Loucy (cell line): ENCODE results near the gene PLN.

Experiments
- EZH2phosphoT487 ChIP-seq: fragments of 200-600 bp; IDR thresholded peaks from 2 replicates; pipeline ENCODE4 v1.6.1; 2018; ENCODE audit warnings: antibody characterized with exemption, mild to moderate bottlenecking, moderate library complexity, borderline replicate concordance
- TF ChIP-seq, protein P1 (sequence below): fragments of 200-600 bp; sonication (generic); conservative IDR thresholded peaks from 2 replicates; pipeline ENCODE4 v1.5.1; 2014; ENCODE audit warnings: mild to moderate bottlenecking, antibody characterized with exemption, low read length

DNA sequence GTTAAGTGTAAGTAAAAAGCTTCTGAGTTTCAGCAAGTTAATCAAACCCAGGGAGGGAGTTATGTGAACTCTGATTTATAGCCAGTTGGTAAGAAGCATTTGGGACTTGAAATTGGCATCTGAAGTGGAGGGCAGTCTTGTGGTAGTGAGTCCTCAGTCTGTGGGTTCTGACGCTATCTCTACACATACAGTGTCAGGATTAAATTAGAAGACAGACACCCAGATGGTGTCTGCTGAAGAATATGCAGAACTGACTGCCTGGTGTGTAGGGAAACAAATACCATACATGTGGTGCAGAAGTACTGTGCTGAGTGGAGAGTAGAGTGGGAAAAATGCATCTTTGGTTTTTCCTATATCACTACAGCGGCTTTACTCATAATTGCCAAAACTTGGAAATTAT, 43.5 kb upstream of the PLN start:
- TF ChIP-seq, protein P1, sequence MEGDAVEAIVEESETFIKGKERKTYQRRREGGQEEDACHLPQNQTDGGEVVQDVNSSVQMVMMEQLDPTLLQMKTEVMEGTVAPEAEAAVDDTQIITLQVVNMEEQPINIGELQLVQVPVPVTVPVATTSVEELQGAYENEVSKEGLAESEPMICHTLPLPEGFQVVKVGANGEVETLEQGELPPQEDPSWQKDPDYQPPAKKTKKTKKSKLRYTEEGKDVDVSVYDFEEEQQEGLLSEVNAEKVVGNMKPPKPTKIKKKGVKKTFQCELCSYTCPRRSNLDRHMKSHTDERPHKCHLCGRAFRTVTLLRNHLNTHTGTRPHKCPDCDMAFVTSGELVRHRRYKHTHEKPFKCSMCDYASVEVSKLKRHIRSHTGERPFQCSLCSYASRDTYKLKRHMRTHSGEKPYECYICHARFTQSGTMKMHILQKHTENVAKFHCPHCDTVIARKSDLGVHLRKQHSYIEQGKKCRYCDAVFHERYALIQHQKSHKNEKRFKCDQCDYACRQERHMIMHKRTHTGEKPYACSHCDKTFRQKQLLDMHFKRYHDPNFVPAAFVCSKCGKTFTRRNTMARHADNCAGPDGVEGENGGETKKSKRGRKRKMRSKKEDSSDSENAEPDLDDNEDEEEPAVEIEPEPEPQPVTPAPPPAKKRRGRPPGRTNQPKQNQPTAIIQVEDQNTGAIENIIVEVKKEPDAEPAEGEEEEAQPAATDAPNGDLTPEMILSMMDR, result no peak
- TF ChIP-seq EZH2phosphoT487, result no peak
